Progenitor cell of endocrine pancreas (in vitro differentiated cells): Measurements from ENCODE around the gene FAT1. TPM values are rescaled to one million over a fixed set of nuclear protein-coding genes. Genes with fewer than 3 reads are reported as not detected.

Experiments
- DNase-seq: peaks from one replicate; pipeline ENCODE4 v3.0.0; 2021; ENCODE audit warnings: low spot score; ENCODE audit not compliant: unreplicated experiment
- H3K27ac Mint-ChIP-seq: 2 replicates; pipeline ENCODE4 v1.8.0; 2021; ENCODE audit warnings: mild to moderate bottlenecking, moderate library complexity, mixed read lengths
- H3K27me3 Mint-ChIP-seq: 2 replicates; pipeline ENCODE4 v1.8.0; 2021; ENCODE audit warnings: mixed read lengths
- H3K36me3 Mint-ChIP-seq: 2 replicates; pipeline ENCODE4 v1.8.0; 2022; ENCODE audit warnings: mixed read lengths; ENCODE audit not compliant: insufficient read depth
- H3K4me1 Mint-ChIP-seq: 2 replicates; pipeline ENCODE4 v1.8.0; 2021; ENCODE audit warnings: low read depth, mixed read lengths
- H3K4me3 Mint-ChIP-seq: 2 replicates; pipeline ENCODE4 v1.8.0; 2021; ENCODE audit warnings: low read depth, mild to moderate bottlenecking, moderate library complexity, mixed read lengths
- H3K9me3 Mint-ChIP-seq: 2 replicates; pipeline ENCODE4 v1.8.0; 2021; ENCODE audit warnings: low read depth, mixed read lengths
- total RNA-seq: library from RNA; stranded (reverse); gene quantifications from 2 replicates; pipeline ENCODE4 v1.2.1, GENCODE V29; 2021
- TF ChIP-seq, protein P1 (sequence below): fragments of 200-600 bp; sonication (generic); IDR thresholded peaks from one replicate; pipeline ENCODE4 v1.5.0; 2021; ENCODE audit warnings: antibody characterized with exemption, mild to moderate bottlenecking; ENCODE audit not compliant: unreplicated experiment

FAT1 gene
- total RNA-seq, 1 donor from 2014 or later: 264 TPM

DNA sequence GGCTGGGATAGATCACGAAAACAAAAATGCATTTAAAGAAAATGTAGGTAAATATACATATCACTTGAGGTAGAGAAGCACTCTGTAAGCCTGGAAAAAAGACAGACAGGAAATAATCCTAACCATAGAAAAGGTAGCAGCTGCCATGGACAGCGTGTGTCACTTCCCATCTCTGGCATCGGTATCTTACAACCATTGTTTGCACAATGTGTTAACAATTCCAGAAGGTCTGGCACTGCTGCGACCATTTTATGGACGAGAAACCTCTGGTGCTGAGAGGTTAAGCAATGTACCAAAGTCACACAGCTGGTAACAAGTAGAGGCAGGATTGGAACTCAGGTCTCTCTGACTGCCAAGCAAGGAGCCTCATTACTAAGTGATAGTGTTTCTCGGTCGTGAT is 166.6 kb downstream of the FAT1 start:
- no peak overlapping the region for H3K4me3 Mint-ChIP-seq
- no peaks in the 10 kb centered on the region for H3K36me3 Mint-ChIP-seq
- peaks cover 4% of the 10 kb centered on the region for H3K4me1 Mint-ChIP-seq
- TF ChIP-seq, protein P1, sequence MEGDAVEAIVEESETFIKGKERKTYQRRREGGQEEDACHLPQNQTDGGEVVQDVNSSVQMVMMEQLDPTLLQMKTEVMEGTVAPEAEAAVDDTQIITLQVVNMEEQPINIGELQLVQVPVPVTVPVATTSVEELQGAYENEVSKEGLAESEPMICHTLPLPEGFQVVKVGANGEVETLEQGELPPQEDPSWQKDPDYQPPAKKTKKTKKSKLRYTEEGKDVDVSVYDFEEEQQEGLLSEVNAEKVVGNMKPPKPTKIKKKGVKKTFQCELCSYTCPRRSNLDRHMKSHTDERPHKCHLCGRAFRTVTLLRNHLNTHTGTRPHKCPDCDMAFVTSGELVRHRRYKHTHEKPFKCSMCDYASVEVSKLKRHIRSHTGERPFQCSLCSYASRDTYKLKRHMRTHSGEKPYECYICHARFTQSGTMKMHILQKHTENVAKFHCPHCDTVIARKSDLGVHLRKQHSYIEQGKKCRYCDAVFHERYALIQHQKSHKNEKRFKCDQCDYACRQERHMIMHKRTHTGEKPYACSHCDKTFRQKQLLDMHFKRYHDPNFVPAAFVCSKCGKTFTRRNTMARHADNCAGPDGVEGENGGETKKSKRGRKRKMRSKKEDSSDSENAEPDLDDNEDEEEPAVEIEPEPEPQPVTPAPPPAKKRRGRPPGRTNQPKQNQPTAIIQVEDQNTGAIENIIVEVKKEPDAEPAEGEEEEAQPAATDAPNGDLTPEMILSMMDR: no peak
- H3K27me3 Mint-ChIP-seq: peaks cover 20% of the 10 kb centered on the region
- no peak for DNase-seq
- no peak overlapping the region for H3K27ac Mint-ChIP-seq
- H3K9me3 Mint-ChIP-seq: peaks cover 8% of the 10 kb centered on the region

DNA sequence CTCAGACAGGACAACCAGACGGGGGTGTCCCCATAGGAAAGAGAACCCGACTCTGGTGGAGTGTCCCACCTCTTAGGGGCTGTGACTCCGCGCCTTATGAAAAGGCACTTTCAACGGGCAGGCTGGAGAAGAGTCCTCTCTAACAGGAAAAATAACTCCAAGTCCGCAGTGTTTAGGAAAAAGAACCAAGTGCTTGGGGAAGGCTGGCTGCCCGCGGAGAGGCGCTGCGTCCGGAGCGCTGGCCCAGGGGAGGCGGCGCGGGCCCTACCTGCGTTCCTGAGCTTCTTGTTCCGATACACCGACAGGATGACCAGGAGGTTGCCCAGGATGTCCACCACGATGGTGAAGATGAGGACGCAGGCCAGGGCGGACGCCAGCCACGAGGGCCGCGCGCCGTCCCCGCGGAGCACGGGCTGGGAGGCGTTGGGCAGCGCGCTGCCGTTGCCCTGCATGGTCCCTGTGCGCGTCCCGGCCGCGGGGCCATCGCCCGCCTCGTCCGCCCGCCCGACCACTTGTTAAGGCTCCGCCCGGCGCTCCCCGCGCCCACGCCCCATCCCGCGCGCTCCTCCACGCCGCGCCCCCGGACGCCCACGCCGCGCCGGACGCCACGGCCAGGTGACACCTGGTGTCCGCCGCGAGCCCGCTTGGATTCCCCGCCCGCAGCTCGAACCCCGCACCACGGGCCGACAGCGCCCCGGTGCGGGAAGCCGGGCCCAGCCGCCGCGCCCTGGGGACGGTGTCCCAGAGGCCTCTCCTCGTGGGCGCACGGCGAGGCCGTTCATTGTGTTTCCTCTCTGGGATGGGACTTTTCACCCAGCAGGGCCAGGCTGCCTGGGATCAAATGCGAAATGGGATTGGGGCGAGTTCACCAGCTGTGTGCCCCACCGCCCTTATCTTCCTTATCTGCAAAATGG is 168.5 kb downstream of the FAT1 start, which contains the start of gene MTNR1A:
Gene MTNR1A (minus strand): TSS at position 654 of the 914 bp plus-strand sequence. CDS start 202 bp downstream, at position 452.
- H3K4me1 Mint-ChIP-seq: peaks cover 4% of the 10 kb centered on the region
- H3K36me3 Mint-ChIP-seq: no peaks in the 10 kb centered on the region
- peaks cover 25% of the 10 kb centered on the region for H3K27me3 Mint-ChIP-seq
- TF ChIP-seq, protein P1: peak; percentile 67
- peak; percentile 51 for DNase-seq
- peak within 1 kb of the TSS; percentile 78 for H3K4me3 Mint-ChIP-seq
- peak within 1 kb of the TSS; percentile 66 for H3K27ac Mint-ChIP-seq
- peaks cover 3% of the 10 kb centered on the region for H3K9me3 Mint-ChIP-seq

DNA sequence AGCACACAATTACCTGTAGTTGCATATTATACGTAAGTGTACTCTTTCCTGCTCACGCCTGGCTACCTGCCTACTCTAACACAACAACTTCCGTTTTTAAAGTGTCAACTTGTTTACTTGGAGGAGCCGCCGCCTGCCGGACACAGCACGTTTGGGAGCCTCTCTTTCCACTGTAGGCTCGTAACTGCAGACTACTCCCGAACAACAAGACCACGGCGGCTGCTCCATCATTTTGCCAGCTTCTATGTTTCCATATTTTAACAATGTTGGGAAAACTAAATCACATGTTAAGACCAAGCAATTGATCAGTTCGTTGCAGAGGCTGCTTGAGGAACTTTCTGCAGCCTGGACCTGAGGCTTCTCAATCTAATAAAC is 169.1 kb downstream of the FAT1 start:
- H3K27me3 Mint-ChIP-seq: peaks cover 30% of the 10 kb centered on the region
- peaks cover 4% of the 10 kb centered on the region for H3K4me1 Mint-ChIP-seq
- H3K4me3 Mint-ChIP-seq: peak overlapping the region; percentile 78
- H3K27ac Mint-ChIP-seq: peak overlapping the region; percentile 66
- TF ChIP-seq, protein P1: peak; percentile 41
- H3K36me3 Mint-ChIP-seq: no peaks in the 10 kb centered on the region
- DNase-seq: no peak
- H3K9me3 Mint-ChIP-seq: no peaks in the 10 kb centered on the region

DNA sequence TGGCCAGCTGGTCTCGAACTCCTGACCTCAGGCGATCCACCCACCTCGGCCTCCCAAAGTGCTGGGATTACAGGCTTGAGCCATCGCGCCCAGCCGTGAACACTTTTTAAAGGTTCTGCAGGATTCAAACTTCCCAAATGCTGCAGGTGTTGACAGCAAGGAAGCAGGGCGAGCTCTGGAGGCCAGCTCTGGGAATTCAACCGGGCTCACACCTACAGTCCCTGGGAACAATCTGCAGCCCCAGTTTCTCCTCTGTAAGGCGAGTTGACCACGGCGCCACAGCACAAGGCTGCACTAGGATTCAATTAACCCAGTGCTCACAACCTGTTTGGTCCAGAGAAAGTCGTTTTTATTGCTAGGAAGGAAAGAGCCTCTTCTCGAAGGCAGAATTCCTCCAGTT is 169.9 kb downstream of the FAT1 start:
- no peaks in the 10 kb centered on the region for H3K9me3 Mint-ChIP-seq
- no peaks in the 10 kb centered on the region for H3K36me3 Mint-ChIP-seq
- H3K27me3 Mint-ChIP-seq: peaks cover 34% of the 10 kb centered on the region
- no peak for DNase-seq
- peaks cover 4% of the 10 kb centered on the region for H3K4me1 Mint-ChIP-seq
- H3K4me3 Mint-ChIP-seq: no peak overlapping the region
- TF ChIP-seq, protein P1: no peak
- no peak overlapping the region for H3K27ac Mint-ChIP-seq

DNA sequence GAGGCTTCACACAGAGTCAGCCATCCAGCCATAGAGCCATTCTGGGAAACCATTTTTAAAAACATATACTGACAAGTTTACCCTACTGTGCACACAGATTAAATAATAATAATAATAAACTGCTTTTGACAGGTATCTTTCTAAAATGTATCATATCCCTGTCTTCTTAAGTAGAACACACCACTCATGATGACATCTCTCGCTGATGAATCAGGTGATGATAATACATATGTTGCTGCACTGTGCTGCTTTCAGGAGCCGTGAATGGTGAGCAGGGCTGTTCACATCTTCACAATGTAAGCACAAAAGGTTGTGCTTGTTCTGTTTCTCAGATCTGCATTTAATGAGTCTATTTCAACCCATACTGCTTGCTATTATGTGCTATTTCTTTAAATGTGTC is 171.8 kb downstream of the FAT1 start:
- TF ChIP-seq, protein P1: no peak
- Mint-ChIP-seq H3K27ac (no peak overlapping the region), H3K4me3 (no peak overlapping the region), H3K4me1 (peaks cover 4% of the 10 kb centered on the region), H3K27me3 (peaks cover 34% of the 10 kb centered on the region), H3K36me3 (no peaks in the 10 kb centered on the region), H3K9me3 (no peaks in the 10 kb centered on the region)
- no peak for DNase-seq
